Caco-2 (cell line): Measurements from ENCODE around the gene E2F8. TPM values are rescaled to one million over a fixed set of nuclear protein-coding genes. Genes with fewer than 3 reads are reported as not detected.

ENCODE experiments used
- BruUV-seq: library from RNA; stranded (reverse); fragments of 400-500 nt; replicated peaks from 2 replicates; lab custom pipeline; 2021; lab: Mats Ljungman, UMichigan
- CTCF ChIA-PET: fragments of 300-600 bp; sonication (Branson Sonifier 250); formaldehyde crosslinking; loops from one replicate; lab custom pipeline; 2022; ENCODE audit warnings: antibody characterized with exemption; lab: Charles Lee
- POLR2A ChIA-PET: fragments of 300-600 bp; sonication (Branson Sonifier 250); formaldehyde crosslinking; loops from one replicate; lab custom pipeline; 2022; ENCODE audit warnings: antibody characterized with exemption; lab: Charles Lee
- DNase-seq, 2 experiments: peaks; one replicate each; pipeline versions ENCODE4 v3.0.0 to v3.0.0-alpha.2; 2020 to 2022
- H3K27me3 ChIP-seq: replicated peaks from 2 replicates; pipeline ENCODE4 v1.6.0; 2011; ENCODE audit warnings: low read length; ENCODE audit not compliant: control insufficient read depth, insufficient read depth
- H3K36me3 ChIP-seq: 2 replicates; pipeline ENCODE4 v1.5.1; 2011; ENCODE audit warnings: low read length; ENCODE audit not compliant: control insufficient read depth, insufficient read depth
- H3K4me1 ChIP-seq: fragments of 250-450 bp; sonication (Bioruptor Pico); 2 replicates; pipeline ENCODE4 v1.5.1; 2020; ENCODE audit warnings: mild to moderate bottlenecking
- H3K4me3 ChIP-seq: 2 replicates; pipeline ENCODE4 v1.5.1; 2011; ENCODE audit warnings: low read depth, mild to moderate bottlenecking, control low read depth, low read length
- H3K9me3 ChIP-seq: fragments of 250-450 bp; sonication (Bioruptor Pico); 2 replicates; pipeline ENCODE4 v1.5.1; 2020; ENCODE audit warnings: mild to moderate bottlenecking, moderate library complexity
- H3K27ac Mint-ChIP-seq: one replicate; pipeline ENCODE4 v1.8.0; 2022; ENCODE audit warnings: mixed read lengths; ENCODE audit not compliant: unreplicated experiment
- H3K27me3 Mint-ChIP-seq: one replicate; pipeline ENCODE4 v1.8.0; 2022; ENCODE audit warnings: mixed read lengths; ENCODE audit not compliant: insufficient read depth, unreplicated experiment
- H3K36me3 Mint-ChIP-seq: one replicate; pipeline ENCODE4 v1.8.0; 2022; ENCODE audit warnings: mild to moderate bottlenecking, mixed read lengths; ENCODE audit not compliant: insufficient read depth, unreplicated experiment
- H3K4me1 Mint-ChIP-seq: one replicate; pipeline ENCODE4 v1.8.0; 2022; ENCODE audit warnings: low read depth, mixed read lengths; ENCODE audit not compliant: unreplicated experiment
- H3K4me3 Mint-ChIP-seq: one replicate; pipeline ENCODE4 v1.8.0; 2022; ENCODE audit warnings: mild to moderate bottlenecking, moderate library complexity, mixed read lengths; ENCODE audit not compliant: unreplicated experiment
- H3K9me3 Mint-ChIP-seq: one replicate; pipeline ENCODE4 v1.8.0; 2022; ENCODE audit warnings: mixed read lengths; ENCODE audit not compliant: unreplicated experiment
- CTCF ChIP-seq, 2 experiments: fragments of 200-600 bp in 1 of 2; IDR thresholded peaks; 1 replicate in 1 of 2; 2 replicates in 1 of 2; pipeline versions ENCODE4 v1.5.1 to v1.8.0; 2011 to 2022; ENCODE audit warnings: antibody characterized with exemption in 1 of 2, control low read depth in 1 of 2, inconsistent platforms in 1 of 2, low read depth in 1 of 2, low read length in 1 of 2, mild to moderate bottlenecking in 1 of 2, moderate library complexity in 1 of 2; ENCODE audit not compliant: insufficient read depth in 1 of 2, severe bottlenecking in 1 of 2, unreplicated experiment in 1 of 2
- intact Hi-C: fragments of 100-400 bp; cut with micrococcal nuclease; formaldehyde crosslinking; loops from one replicate; pipeline ENCODE4 v1.10.0; 2022; ENCODE audit not compliant: unreplicated experiment
- total RNA-seq: library from RNA; stranded (reverse); gene quantifications from 2 replicates; pipeline ENCODE4 v1.2.3, GENCODE V29; 2022

E2F8 gene
- total RNA-seq, 1 experiment from 2014 or later = 38.1 TPM

GRCh38 chr11:19241260-19242178, 774 bp upstream of the E2F8 start:
- Histone ChIP-seq H3K4me3 (peak overlapping the region; percentile 96), H3K4me1 (peaks cover 53% of the 10 kb centered on the region), H3K9me3 (no peaks in the 10 kb centered on the region), H3K27me3 (no peaks in the 10 kb centered on the region), H3K36me3 (peaks cover 4% of the 10 kb centered on the region; the same call in 1 of the 2 replicates)
- Mint-ChIP-seq H3K36me3 (peaks cover 59% of the 10 kb centered on the region), H3K9me3 (no peaks in the 10 kb centered on the region), H3K4me1 (peaks cover 23% of the 10 kb centered on the region), H3K4me3 (peak overlapping the region; percentile 97), H3K27me3 (no peaks in the 10 kb centered on the region), H3K27ac (peak overlapping the region; percentile 90)
- ChIA-PET POLR2A (interaction anchor here (0.6 kb wide), 4 partner anchors 18 to 471 kb away, joined by 3 to 11 read pairs (median 6); partner anchors contain the start of gene NAV2), CTCF (interaction anchor here (0.7 to 1.3 kb wide), 4 partner anchors 18 to 252 kb away, joined by 3 to 7 read pairs (median 4); no protein-coding TSS in a partner anchor)
- no peak for TF ChIP-seq CTCF (IDR thresholded peaks at IDR 0.05; ENCODE audit: insufficient read depth in 1 of 2, low read depth in 1 of 2, low read length in 1 of 2, severe bottlenecking in 1 of 2, unreplicated experiment in 1 of 2)
- DNase-seq = peak; percentile 87 to 89
- TSS peak; percentile 37 for BruUV-seq
- intact Hi-C loops = loop anchor here (1.0 to 5.0 kb wide), 5 partner anchors 33 to 169 kb away; partner anchors contain the start of gene ZDHHC13

- no peak for DNase-seq
- H3K36me3 ChIP-seq = peaks cover 4% of the 10 kb centered on the region; the same call in 1 of the 2 replicates
- H3K9me3 Mint-ChIP-seq = no peaks in the 10 kb centered on the region
- TF ChIP-seq CTCF (IDR thresholded peaks at IDR 0.05; ENCODE audit: insufficient read depth in 1 of 2, low read depth in 1 of 2, low read length in 1 of 2, severe bottlenecking in 1 of 2, unreplicated experiment in 1 of 2) = no peak
- ChIA-PET CTCF (interaction anchor here (1.0 kb wide), 1 partner anchor 123 kb away, joined by 3 read pairs; the partner anchor contains the start of gene ZDHHC13), POLR2A (no interaction called here)
- H3K27ac Mint-ChIP-seq = no peak overlapping the region
- peaks cover 32% of the 10 kb centered on the region for H3K4me1 ChIP-seq
- peaks cover 20% of the 10 kb centered on the region for H3K4me1 Mint-ChIP-seq
- no TSS peak for BruUV-seq
- peaks cover 75% of the 10 kb centered on the region for H3K36me3 Mint-ChIP-seq
- H3K4me3 Mint-ChIP-seq = peak overlapping the region; percentile 97
- no peaks in the 10 kb centered on the region for H3K27me3 ChIP-seq
- H3K27me3 Mint-ChIP-seq = no peaks in the 10 kb centered on the region
- no peak overlapping the region for H3K4me3 ChIP-seq
- intact Hi-C loops = no loop called here
- no peaks in the 10 kb centered on the region for H3K9me3 ChIP-seq
These were observed 1.7 kb downstream of the E2F8 start for GRCh38 chr11:19239039-19239438.

DNA sequence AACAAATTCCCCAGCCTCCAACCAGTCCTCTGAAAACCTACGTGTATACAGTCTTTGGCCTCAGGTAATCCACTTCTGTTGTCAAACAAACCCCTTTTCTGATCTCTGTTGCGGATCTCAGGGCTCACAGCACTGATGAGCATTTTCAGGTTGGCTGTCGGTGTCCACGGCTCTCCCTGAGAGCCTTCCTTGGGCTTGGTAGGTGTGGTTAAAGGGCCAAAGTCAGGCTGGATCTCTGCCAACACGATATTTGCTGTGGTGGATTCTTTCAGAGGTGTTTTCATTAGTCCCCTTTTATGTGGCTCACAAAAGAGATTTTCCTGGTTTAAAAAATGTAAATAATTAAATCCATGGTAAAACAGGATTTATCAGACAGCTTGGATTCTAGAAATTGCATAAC, 2.9 kb downstream of the E2F8 start:
- ChIA-PET POLR2A (no interaction called here), CTCF (no interaction called here)
- Histone ChIP-seq H3K27me3 (no peaks in the 10 kb centered on the region), H3K36me3 (peaks cover 4% of the 10 kb centered on the region; the same call in 1 of the 2 replicates), H3K4me3 (no peak overlapping the region), H3K4me1 (peaks cover 20% of the 10 kb centered on the region), H3K9me3 (no peaks in the 10 kb centered on the region)
- intact Hi-C loops = no loop called here
- Mint-ChIP-seq H3K27ac (no peak overlapping the region), H3K36me3 (peaks cover 82% of the 10 kb centered on the region), H3K9me3 (no peaks in the 10 kb centered on the region), H3K4me1 (peaks cover 13% of the 10 kb centered on the region), H3K27me3 (no peaks in the 10 kb centered on the region), H3K4me3 (no peak overlapping the region)
- no peak for DNase-seq
- no peak for TF ChIP-seq CTCF (IDR thresholded peaks at IDR 0.05; ENCODE audit: insufficient read depth in 1 of 2, low read depth in 1 of 2, low read length in 1 of 2, severe bottlenecking in 1 of 2, unreplicated experiment in 1 of 2)
- no TSS peak for BruUV-seq
